ENCODE measurements around the gene CHORDC1.

Gene CHORDC1

GRCh38 chr11:90204407-90204806, 18.4 kb downstream of the CHORDC1 start:
- TF ChIP-seq, protein P1, sequence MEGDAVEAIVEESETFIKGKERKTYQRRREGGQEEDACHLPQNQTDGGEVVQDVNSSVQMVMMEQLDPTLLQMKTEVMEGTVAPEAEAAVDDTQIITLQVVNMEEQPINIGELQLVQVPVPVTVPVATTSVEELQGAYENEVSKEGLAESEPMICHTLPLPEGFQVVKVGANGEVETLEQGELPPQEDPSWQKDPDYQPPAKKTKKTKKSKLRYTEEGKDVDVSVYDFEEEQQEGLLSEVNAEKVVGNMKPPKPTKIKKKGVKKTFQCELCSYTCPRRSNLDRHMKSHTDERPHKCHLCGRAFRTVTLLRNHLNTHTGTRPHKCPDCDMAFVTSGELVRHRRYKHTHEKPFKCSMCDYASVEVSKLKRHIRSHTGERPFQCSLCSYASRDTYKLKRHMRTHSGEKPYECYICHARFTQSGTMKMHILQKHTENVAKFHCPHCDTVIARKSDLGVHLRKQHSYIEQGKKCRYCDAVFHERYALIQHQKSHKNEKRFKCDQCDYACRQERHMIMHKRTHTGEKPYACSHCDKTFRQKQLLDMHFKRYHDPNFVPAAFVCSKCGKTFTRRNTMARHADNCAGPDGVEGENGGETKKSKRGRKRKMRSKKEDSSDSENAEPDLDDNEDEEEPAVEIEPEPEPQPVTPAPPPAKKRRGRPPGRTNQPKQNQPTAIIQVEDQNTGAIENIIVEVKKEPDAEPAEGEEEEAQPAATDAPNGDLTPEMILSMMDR (conservative IDR thresholded peaks at IDR 0.05; ENCODE audit: low read length): no peak
- no peak for DNase-seq (ENCODE audit: low read depth)
- no peak overlapping the region for H3K4me3 ChIP-seq (ENCODE audit: low read length)

DNA sequence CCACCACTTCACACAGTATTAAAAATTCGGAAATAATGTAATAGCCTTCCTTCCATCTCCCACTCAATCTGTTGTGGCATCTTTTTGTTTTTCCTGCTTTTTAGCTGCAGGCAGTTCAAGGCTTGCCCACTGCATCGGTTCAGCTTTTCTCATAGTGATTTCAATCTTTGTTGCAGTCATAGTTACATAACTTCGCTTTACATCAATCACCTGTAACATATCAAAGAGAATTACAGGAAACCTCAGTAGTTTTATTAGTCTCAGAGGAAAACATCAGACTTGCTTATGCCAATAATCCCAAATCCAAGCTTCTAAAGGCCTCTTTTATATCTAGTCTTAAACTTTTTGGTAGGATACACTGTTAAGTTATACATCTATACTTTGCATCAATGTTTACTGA, 20.5 kb downstream of the CHORDC1 start:
- TF ChIP-seq, protein P1 (conservative IDR thresholded peaks at IDR 0.05; ENCODE audit: low read length): no peak
- H3K4me3 ChIP-seq (ENCODE audit: low read length): no peak overlapping the region
- no peak for DNase-seq (ENCODE audit: low read depth)

DNA sequence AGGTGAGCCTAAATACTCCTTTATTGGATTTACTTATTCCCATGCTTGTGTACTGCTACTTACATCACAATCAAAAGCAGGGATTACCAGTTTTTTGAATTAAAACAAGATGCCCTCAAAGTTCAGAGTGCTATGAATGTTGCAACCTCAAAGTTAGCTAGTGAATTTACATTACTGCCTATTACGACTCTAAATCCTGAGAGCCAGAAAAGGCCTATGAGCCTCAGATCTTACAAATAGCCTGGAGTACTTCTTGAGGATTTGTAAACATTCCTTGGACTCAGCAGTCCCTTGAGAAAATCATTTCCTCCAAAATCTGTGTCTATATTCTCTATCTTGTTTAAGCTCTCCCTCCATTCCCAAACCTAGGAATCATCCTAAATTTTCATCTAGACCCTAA, 25.5 kb downstream of the CHORDC1 start:
- DNase-seq (ENCODE audit: low read depth): no peak
- no peak overlapping the region for H3K4me3 ChIP-seq (ENCODE audit: low read length)
- TF ChIP-seq, protein P1 (conservative IDR thresholded peaks at IDR 0.05; ENCODE audit: low read length): no peak

GRCh38 chr11:90192869-90193582, 29.8 kb downstream of the CHORDC1 start:
- TF ChIP-seq, protein P1 (conservative IDR thresholded peaks at IDR 0.05; ENCODE audit: low read length): no peak
- DNase-seq (ENCODE audit: low read depth): no peak
- H3K4me3 ChIP-seq (ENCODE audit: low read length): no peak overlapping the region

- H3K4me3 ChIP-seq (ENCODE audit: low read length): no peak overlapping the region
- TF ChIP-seq, protein P1 (conservative IDR thresholded peaks at IDR 0.05; ENCODE audit: low read length): no peak
- no peak for DNase-seq (ENCODE audit: low read depth)
Measured at GRCh38 chr11:90189011-90189410, 33.8 kb downstream of the CHORDC1 start.

- DNase-seq (ENCODE audit: low read depth): no peak
- H3K4me3 ChIP-seq (ENCODE audit: low read length): no peak overlapping the region
- TF ChIP-seq, protein P1 (conservative IDR thresholded peaks at IDR 0.05; ENCODE audit: low read length): no peak
Measured at GRCh38 chr11:90187839-90188238, 35.0 kb downstream of the CHORDC1 start.

- no peak for DNase-seq (ENCODE audit: low read depth)
- H3K4me3 ChIP-seq (ENCODE audit: low read length): no peak overlapping the region
- TF ChIP-seq, protein P1 (conservative IDR thresholded peaks at IDR 0.05; ENCODE audit: low read length): no peak
Measured at GRCh38 chr11:90179923-90180322, 42.9 kb downstream of the CHORDC1 start.

Measured in AG10803 (cell line).